SK-N-MC (cell line): Measurements from ENCODE around the gene CYB5B.

ENCODE experiments used
- DNase-seq: peaks from one replicate; pipeline ENCODE4 v3.0.0-alpha.2; 2011; ENCODE audit warnings: low read depth, low spot score
- H3K27ac ChIP-seq: fragments of 200-600 bp; sonication (generic); 2 replicates; pipeline ENCODE4 v1.5.1; 2016; ENCODE audit warnings: mixed run types
- H3K36me3 ChIP-seq: fragments of 200-600 bp; sonication (generic); 2 replicates; pipeline ENCODE4 v1.6.1; 2017; ENCODE audit warnings: antibody characterized with exemption, low read length, mixed read lengths; ENCODE audit not compliant: insufficient read depth
- H3K4me3 ChIP-seq: fragments of 200-600 bp; sonication (generic); 2 replicates; pipeline ENCODE4 v1.5.1; 2016
- H3K9ac ChIP-seq: fragments of 200-600 bp; sonication (generic); 2 replicates; pipeline ENCODE4 v1.8.0; 2017; ENCODE audit warnings: mixed run types, mixed read lengths; ENCODE audit not compliant: insufficient read length
- H3K9me3 ChIP-seq: fragments of 200-600 bp; sonication (generic); 2 replicates; pipeline ENCODE4 v1.6.1; 2017; ENCODE audit warnings: low read depth, mild to moderate bottlenecking, antibody characterized with exemption, low read length, moderate library complexity, mixed read lengths
- EZH2 ChIP-seq: fragments of 200-600 bp; sonication (generic); IDR thresholded peaks from one replicate; pipeline ENCODE4 v1.6.1; 2017; ENCODE audit warnings: antibody characterized with exemption
- FOXP2 ChIP-seq: optimal IDR thresholded peaks from 2 replicates; pipeline ENCODE3; 2011; ENCODE audit warnings: mild to moderate bottlenecking, moderate library complexity; ENCODE audit not compliant: insufficient read depth; ENCODE audit errors: extremely low read length, control extremely low read depth
- POLR2AphosphoS5 ChIP-seq: IDR thresholded peaks from 2 replicates; pipeline ENCODE4 v1.6.1; 2012; ENCODE audit warnings: mild to moderate bottlenecking, low read depth, low read length, borderline replicate concordance

The CYB5B gene

GRCh38 chr16:69451166-69451565, 26.7 kb downstream of the CYB5B start:
- TF ChIP-seq POLR2AphosphoS5 (no peak), FOXP2 (no peak)
- H3K36me3 ChIP-seq = peaks cover 21% of the 10 kb centered on the region
- H3K27ac ChIP-seq = no peak overlapping the region
- H3K4me3 ChIP-seq = no peak overlapping the region
- no peak overlapping the region for H3K9ac ChIP-seq
- DNase-seq = no peak
- H3K9me3 ChIP-seq = no peaks in the 10 kb centered on the region

DNA sequence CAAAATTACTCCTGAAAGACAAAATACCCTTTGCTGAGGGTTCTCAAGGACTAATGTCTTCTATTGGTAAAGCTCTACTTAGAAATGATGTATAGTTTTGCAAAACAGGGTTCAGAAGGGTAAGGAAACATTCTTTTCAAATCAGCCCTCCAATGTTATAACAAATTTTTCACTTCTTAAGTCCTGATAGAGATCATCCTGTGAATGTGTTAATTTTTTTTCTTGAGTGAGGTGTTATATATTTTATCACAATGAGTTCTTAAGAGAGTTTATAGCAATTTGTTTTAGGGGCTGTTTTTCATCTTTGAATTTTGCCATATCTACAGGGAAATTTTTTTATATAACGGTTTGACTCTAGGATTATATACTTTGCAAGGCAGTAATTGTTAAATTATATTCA, 29.5 kb downstream of the CYB5B start:
- Histone ChIP-seq H3K4me3 (no peak overlapping the region), H3K9ac (no peak overlapping the region), H3K36me3 (peaks cover 28% of the 10 kb centered on the region), H3K27ac (no peak overlapping the region), H3K9me3 (no peaks in the 10 kb centered on the region)
- no peak for DNase-seq
- no peak for TF ChIP-seq POLR2AphosphoS5
- no peak for TF ChIP-seq EZH2
- no peak for TF ChIP-seq FOXP2

DNA sequence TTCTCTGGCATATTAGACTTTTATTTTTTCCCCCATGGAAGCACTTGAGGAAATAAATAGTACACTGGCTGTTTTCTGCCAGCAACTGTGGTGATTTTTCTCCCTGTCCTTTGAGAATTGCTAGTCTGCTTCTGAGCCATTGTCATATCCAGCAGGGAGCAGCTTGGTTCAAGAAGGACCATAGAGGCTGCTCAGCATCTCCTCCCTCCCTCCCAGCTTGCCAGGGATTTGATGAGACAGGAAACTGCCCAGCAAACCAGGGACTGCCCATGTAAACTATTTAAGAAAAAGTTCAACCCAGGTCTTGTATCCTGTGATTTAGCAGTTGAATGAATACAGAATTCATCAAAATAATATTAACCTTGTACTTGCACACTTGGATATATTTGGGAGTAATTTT, 39.5 kb downstream of the CYB5B start:
- no peak for TF ChIP-seq POLR2AphosphoS5
- TF ChIP-seq FOXP2 = no peak
- TF ChIP-seq EZH2 = no peak
- DNase-seq = no peak
- Histone ChIP-seq H3K4me3 (no peak overlapping the region), H3K27ac (no peak overlapping the region), H3K9me3 (no peaks in the 10 kb centered on the region), H3K9ac (no peak overlapping the region), H3K36me3 (peaks cover 4% of the 10 kb centered on the region; the same call in 1 of the 2 replicates)

GRCh38 chr16:69465083-69465721, 40.8 kb downstream of the CYB5B start:
- TF ChIP-seq FOXP2 = no peak
- TF ChIP-seq POLR2AphosphoS5 = no peak
- no peak for TF ChIP-seq EZH2
- Histone ChIP-seq H3K4me3 (no peak overlapping the region), H3K36me3 (peaks cover 4% of the 10 kb centered on the region; the same call in 1 of the 2 replicates), H3K27ac (no peak overlapping the region), H3K9me3 (no peaks in the 10 kb centered on the region), H3K9ac (no peak overlapping the region)
- no peak for DNase-seq

DNA sequence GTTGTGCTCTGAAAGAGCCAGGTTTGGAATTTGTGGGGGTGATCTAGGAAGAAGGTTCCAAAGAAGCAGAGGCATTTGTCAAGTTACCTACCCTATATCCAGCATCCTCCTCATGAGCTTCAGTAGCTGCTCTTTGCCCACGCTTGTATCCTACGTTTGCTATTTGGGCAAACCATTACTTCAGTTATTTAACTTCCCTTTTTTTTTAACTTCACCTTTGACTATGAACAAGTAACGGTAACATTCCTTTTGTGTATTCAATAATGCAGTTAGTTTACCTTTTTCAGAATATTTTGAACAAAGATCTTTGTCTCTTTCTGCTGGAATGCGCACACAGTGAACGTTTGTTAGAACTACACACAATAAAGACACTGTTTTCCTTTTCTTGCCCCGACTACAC, 41.5 kb downstream of the CYB5B start:
- Histone ChIP-seq H3K27ac (no peak overlapping the region), H3K9ac (no peak overlapping the region), H3K36me3 (peaks cover 4% of the 10 kb centered on the region; the same call in 1 of the 2 replicates), H3K4me3 (no peak overlapping the region), H3K9me3 (no peaks in the 10 kb centered on the region)
- TF ChIP-seq POLR2AphosphoS5 = no peak
- no peak for TF ChIP-seq FOXP2
- TF ChIP-seq EZH2 = no peak
- DNase-seq = no peak

GRCh38 chr16:69466547-69466946, 42.1 kb downstream of the CYB5B start:
- Histone ChIP-seq H3K36me3 (peaks cover 4% of the 10 kb centered on the region; the same call in 1 of the 2 replicates), H3K9me3 (no peaks in the 10 kb centered on the region), H3K4me3 (no peak overlapping the region), H3K9ac (no peak overlapping the region), H3K27ac (no peak overlapping the region)
- no peak for TF ChIP-seq POLR2AphosphoS5
- TF ChIP-seq FOXP2 = no peak
- no peak for DNase-seq

DNA sequence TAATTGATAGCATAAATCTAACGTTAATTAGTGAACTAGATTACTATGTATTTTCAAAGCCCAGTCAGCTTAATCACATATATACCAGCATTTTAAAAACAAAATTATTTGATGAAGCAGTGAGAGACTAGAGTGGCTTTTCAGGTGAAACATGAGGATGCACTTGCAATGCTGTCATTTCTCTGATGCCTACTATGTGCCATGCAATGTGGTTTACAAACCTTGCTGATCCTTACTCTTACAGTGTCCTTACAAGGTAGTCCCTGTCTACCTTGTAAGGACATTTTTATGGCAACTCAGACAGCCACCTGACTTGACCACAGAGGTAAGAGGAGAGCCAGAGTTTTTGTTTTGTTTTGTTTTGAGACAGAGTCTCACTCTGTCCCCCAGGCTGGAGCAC, 42.7 kb downstream of the CYB5B start:
- Histone ChIP-seq H3K9ac (no peak overlapping the region), H3K4me3 (no peak overlapping the region), H3K27ac (no peak overlapping the region), H3K36me3 (peaks cover 4% of the 10 kb centered on the region; the same call in 1 of the 2 replicates), H3K9me3 (no peaks in the 10 kb centered on the region)
- no peak for DNase-seq
- no peak for TF ChIP-seq EZH2
- no peak for TF ChIP-seq FOXP2
- no peak for TF ChIP-seq POLR2AphosphoS5

DNA sequence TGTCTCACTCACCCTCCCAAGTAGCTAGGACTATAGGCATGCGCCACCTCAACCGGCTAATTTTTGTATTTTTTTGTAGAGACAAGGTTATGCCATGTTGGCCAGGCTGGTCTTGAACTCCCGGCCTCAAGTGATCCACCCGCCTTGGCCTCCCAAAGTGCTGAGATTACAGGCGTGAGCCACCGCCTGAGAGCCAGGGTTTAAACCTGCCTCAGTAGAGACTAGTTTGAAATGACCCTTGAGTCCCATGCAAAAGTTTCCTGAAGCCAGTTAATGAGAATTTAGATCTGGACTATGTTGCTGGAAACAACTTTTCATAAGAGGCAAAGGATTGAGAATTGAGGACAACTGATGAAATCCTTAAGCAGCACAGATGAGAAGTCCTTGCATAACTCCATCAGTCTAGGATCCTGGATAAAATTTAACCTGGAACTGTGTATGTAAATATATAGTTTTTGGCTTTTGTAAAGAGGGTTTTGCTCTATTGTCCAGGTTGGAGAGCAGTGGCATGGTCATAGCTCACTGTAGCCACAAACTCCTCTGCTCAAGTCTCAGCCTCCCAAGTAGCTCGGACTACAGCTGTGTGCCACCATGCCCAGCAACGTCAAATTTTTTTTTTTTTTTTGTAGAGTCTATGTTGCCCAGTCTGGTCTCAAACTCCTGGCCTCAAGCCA, 43.2 kb downstream of the CYB5B start:
- DNase-seq = no peak
- no peak for TF ChIP-seq FOXP2
- TF ChIP-seq EZH2 = no peak
- TF ChIP-seq POLR2AphosphoS5 = no peak
- H3K36me3 ChIP-seq = no peaks in the 10 kb centered on the region
- H3K4me3 ChIP-seq = no peak overlapping the region
- H3K9ac ChIP-seq = no peak overlapping the region
- no peaks in the 10 kb centered on the region for H3K9me3 ChIP-seq
- no peak overlapping the region for H3K27ac ChIP-seq
